ENCODE data around the gene MAP3K2.

MAP3K2 gene

GRCh38 chr2:127280693-127281092 lies 107.1 kb downstream of the MAP3K2 start:
- DNase-seq: no peak

GRCh38 chr2:127279781-127280180 lies 108.0 kb downstream of the MAP3K2 start:
- no peak for DNase-seq

- no peak for DNase-seq
These were observed 108.8 kb downstream of the MAP3K2 start for GRCh38 chr2:127278959-127279358.

- DNase-seq: no peak
These were observed 110.7 kb downstream of the MAP3K2 start for GRCh38 chr2:127277028-127277427.

- no peak for DNase-seq
These were observed 112.0 kb downstream of the MAP3K2 start for GRCh38 chr2:127275789-127276188.

- no peak for DNase-seq
These were observed 112.4 kb downstream of the MAP3K2 start for GRCh38 chr2:127275356-127275755.

- no peak for DNase-seq
These were observed 117.1 kb downstream of the MAP3K2 start for GRCh38 chr2:127270663-127271062.

DNA sequence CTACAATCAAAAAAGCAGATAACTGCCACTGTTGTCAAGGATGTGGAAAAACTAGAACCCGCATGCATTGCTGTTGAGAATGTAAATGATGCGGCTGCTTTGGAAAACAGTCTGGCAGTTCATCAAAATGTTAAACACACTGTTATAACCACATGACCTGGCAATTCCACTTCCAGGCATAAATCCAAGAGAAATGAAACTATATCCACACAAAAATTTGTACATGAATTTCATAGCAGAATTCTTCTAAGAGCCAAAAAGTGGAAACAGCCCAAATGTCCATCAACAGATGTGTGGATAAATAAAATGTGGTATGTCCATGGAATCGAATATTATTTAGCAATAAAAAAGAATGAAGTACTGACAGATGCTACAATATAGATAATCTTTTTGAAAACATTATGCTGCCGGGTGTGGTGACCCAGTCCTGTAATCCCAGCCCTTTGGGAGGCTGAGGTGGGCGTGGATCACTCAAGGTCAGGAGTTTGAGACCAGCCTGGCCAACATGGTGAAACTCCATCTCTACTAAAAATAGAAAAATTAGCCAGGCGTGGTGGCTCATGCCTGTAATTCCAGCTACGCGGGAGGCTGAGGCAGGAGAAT lies 125.9 kb downstream of the MAP3K2 start:
- DNase-seq: no peak

DNA sequence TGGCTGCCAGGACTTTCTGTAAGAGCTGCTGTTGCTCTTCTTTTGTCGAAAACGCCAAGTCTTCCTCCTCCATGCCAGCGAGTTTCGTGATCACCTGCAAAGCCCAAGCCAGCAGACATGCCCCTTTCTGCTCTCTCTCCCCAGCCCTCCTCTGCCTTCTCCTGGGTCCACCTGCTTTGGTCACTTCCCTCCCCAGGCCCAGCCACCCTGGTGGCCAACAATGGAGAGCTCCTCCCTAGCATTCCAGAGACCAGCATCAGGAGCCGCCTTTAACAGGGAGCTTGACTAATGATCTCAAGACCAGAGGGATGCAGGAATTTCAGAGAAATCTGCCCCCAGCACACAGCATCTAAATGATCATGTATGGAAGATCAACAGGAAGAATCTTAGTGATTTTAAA lies 128.4 kb downstream of the MAP3K2 start:
- DNase-seq: no peak

DNA sequence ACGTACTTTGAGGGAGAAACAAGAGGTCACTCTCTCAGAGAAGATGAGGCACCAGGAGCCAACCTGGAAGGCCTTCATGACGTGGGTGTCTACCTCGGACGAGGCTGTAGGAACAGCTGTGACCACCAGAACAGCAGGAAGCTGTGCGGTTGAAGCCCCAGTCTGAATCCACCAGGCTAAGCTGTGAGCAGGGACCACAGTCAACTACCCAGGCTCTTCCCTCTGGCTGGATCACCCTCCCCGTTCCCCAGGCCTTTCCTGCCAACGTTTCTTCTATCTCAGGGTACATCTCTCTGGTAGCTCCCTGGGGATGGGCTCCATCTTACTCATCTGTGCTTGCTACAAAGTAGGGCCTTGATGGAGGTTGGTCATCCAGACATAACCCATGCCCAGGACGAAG lies 130.9 kb downstream of the MAP3K2 start:
- DNase-seq: no peak

GRCh38 chr2:127256381-127256780 lies 131.4 kb downstream of the MAP3K2 start:
- no peak for DNase-seq

GRCh38 chr2:127255721-127256120 lies 132.1 kb downstream of the MAP3K2 start:
- no peak for DNase-seq

DNA sequence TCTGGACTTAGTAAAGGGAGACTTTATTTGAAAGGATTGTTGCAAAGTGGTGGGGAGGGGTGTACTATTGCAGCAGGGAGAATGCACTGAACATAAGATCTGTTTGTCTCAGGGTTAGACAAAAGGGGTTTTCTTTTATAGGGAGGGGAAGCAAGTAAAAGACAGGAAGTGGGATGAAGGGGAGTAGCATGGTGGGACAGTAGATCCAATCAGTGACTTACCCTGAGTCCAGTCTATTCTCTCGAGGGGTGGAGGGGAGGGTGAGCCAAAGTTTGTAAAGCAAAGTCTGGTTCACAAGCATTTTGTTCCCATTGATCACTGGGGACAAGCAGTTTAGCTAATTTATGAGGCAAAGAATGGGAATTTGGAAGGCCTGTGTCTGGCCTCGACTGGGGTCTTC lies 132.6 kb downstream of the MAP3K2 start:
- DNase-seq: no peak

DNA sequence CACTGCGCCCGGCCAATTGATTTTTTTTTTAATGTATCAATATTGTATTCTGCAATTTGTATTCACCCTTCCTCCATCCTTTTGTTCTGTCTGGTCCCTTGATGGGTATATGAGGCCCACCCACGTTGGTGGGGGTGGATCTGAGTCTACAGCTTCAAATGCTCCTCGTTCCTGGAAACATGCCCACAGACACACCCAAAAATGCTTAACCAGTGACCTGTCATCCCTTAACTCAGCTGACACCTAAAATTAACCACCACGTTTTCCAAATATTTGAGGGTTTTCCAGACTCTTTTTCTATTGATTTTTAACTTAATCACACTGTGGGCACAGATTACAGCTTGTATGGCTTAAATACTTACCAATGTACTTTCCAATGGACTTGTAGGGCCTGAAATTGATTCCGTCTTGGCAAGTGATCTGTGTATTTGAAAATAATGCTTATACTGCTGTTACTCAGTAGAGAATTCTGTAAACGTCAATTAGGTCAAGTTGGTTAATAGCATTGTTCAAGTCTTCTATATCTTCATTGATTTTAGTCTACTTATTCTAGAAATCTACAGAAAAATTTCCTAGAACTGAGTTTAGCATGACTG lies 133.3 kb downstream of the MAP3K2 start:
- no peak for DNase-seq

Measured in SHP77 (cell line).